SK-N-SH treated with all-trans-retinoic acid at 6 μM for 48 hours (cell line): ENCODE results near the gene FAM180A.

Source experiments
- ATAC-seq: fragments of 200-7000 bp; cut with Tn5 transposase; 3 replicates; pipeline ENCODE4 v1.9.1; 2020; ENCODE audit warnings: mild to moderate bottlenecking, moderate library complexity
- ARNTL ChIP-seq: fragments of 450-650 bp; formaldehyde crosslinking; IDR thresholded peaks from 2 replicates; pipeline ENCODE4 v1.5.0; 2020; ENCODE audit warnings: low read depth, mild to moderate bottlenecking, moderate library complexity, borderline replicate concordance
- BACH2 ChIP-seq: fragments of 250-450 bp; sonication (Bioruptor Pico); IDR thresholded peaks from 2 replicates; pipeline ENCODE4 v1.9.0; 2021; ENCODE audit warnings: mild to moderate bottlenecking, borderline replicate concordance
- CREB5 ChIP-seq: fragments of 250-450 bp; sonication (Bioruptor Pico); IDR thresholded peaks from 2 replicates; pipeline ENCODE4 v1.5.1; 2020; ENCODE audit warnings: low read depth, mild to moderate bottlenecking, moderate library complexity
- CSDC2 ChIP-seq: fragments of 250-450 bp; sonication (Bioruptor Pico); IDR thresholded peaks from 2 replicates; pipeline ENCODE4 v1.5.0; 2020; ENCODE audit warnings: mild to moderate bottlenecking, moderate library complexity
- GLIS3 ChIP-seq: fragments of 250-450 bp; sonication (Bioruptor Pico); IDR thresholded peaks from 2 replicates; pipeline ENCODE4 v1.5.0; 2020; ENCODE audit warnings: mild to moderate bottlenecking, moderate library complexity
- ISL1 ChIP-seq: fragments of 250-450 bp; sonication (Bioruptor Pico); IDR thresholded peaks from 2 replicates; pipeline ENCODE4 v2.1.2; 2022; ENCODE audit warnings: mild to moderate bottlenecking, moderate library complexity
- OSR1 ChIP-seq: fragments of 250-450 bp; sonication (Bioruptor Pico); IDR thresholded peaks from 2 replicates; pipeline ENCODE4 v1.8.0; 2022; ENCODE audit warnings: moderate library complexity, mild to moderate bottlenecking, inconsistent platforms
- PATZ1 ChIP-seq: fragments of 250-450 bp; sonication (Bioruptor Pico); IDR thresholded peaks from 2 replicates; pipeline ENCODE4 v1.8.0; 2020; ENCODE audit warnings: mild to moderate bottlenecking, moderate library complexity, borderline replicate concordance
- PPARA ChIP-seq: fragments of 250-450 bp; sonication (Bioruptor Pico); IDR thresholded peaks from 2 replicates; pipeline ENCODE4 v1.5.0; 2020; ENCODE audit warnings: mild to moderate bottlenecking, borderline replicate concordance
- RARB ChIP-seq: fragments of 250-450 bp; sonication (Bioruptor Pico); IDR thresholded peaks from 2 replicates; pipeline ENCODE4 v1.8.0; 2021; ENCODE audit warnings: mild to moderate bottlenecking, moderate library complexity
- SNAI2 ChIP-seq: fragments of 250-450 bp; sonication (Bioruptor Pico); IDR thresholded peaks from 2 replicates; pipeline ENCODE4 v1.5.0; 2020; ENCODE audit warnings: mild to moderate bottlenecking, moderate library complexity
- TCF4 ChIP-seq: fragments of 250-450 bp; sonication (Bioruptor Pico); IDR thresholded peaks from 2 replicates; pipeline ENCODE4 v1.8.0; 2021; ENCODE audit warnings: mild to moderate bottlenecking, moderate library complexity, borderline replicate concordance
- TOX ChIP-seq: fragments of 250-450 bp; sonication (Bioruptor Pico); IDR thresholded peaks from 2 replicates; pipeline ENCODE4 v1.8.0; 2021; ENCODE audit warnings: mild to moderate bottlenecking, moderate library complexity, borderline replicate concordance
- ZC3H10 ChIP-seq: fragments of 250-450 bp; sonication (Bioruptor Pico); IDR thresholded peaks from 2 replicates; pipeline ENCODE4 v1.5.1; 2021; ENCODE audit warnings: mild to moderate bottlenecking, moderate library complexity
- ZFP3 ChIP-seq: fragments of 250-450 bp; sonication (Bioruptor Pico); IDR thresholded peaks from 2 replicates; pipeline ENCODE4 v1.5.0; 2020; ENCODE audit warnings: mild to moderate bottlenecking, moderate library complexity
- ZFP30 ChIP-seq: fragments of 450-650 bp; formaldehyde crosslinking; IDR thresholded peaks from 2 replicates; pipeline ENCODE4 v1.5.0; 2022; ENCODE audit warnings: mild to moderate bottlenecking, moderate library complexity
- ZNF565 ChIP-seq: fragments of 450-650 bp; formaldehyde crosslinking; conservative IDR thresholded peaks from 2 replicates; pipeline ENCODE4 v1.5.0; 2020; ENCODE audit warnings: low read depth, mild to moderate bottlenecking, moderate library complexity
- ZNF70 ChIP-seq: fragments of 450-650 bp; formaldehyde crosslinking; IDR thresholded peaks from 2 replicates; pipeline ENCODE4 v1.5.0; 2020; ENCODE audit warnings: mild to moderate bottlenecking, moderate library complexity
- ZNF8 ChIP-seq: fragments of 450-650 bp; formaldehyde crosslinking; IDR thresholded peaks from 2 replicates; pipeline ENCODE4 v1.5.0; 2020; ENCODE audit warnings: mild to moderate bottlenecking, moderate library complexity
- TF ChIP-seq, protein P1 (sequence below): fragments of 250-450 bp; sonication (Bioruptor Pico); IDR thresholded peaks from 2 replicates; pipeline ENCODE4 v1.5.0; 2020; ENCODE audit warnings: mild to moderate bottlenecking, moderate library complexity
- TF ChIP-seq, protein P2 (sequence below): fragments of 250-450 bp; sonication (Bioruptor Pico); IDR thresholded peaks from 2 replicates; pipeline ENCODE4 v1.8.0; 2021; ENCODE audit warnings: low read depth, mild to moderate bottlenecking, moderate library complexity, borderline replicate concordance
- TF ChIP-seq, protein P3 (sequence below): fragments of 250-450 bp; sonication (Bioruptor Pico); IDR thresholded peaks from 2 replicates; pipeline ENCODE4 v1.5.1; 2021; ENCODE audit warnings: mild to moderate bottlenecking, moderate library complexity

FAM180A gene

DNA sequence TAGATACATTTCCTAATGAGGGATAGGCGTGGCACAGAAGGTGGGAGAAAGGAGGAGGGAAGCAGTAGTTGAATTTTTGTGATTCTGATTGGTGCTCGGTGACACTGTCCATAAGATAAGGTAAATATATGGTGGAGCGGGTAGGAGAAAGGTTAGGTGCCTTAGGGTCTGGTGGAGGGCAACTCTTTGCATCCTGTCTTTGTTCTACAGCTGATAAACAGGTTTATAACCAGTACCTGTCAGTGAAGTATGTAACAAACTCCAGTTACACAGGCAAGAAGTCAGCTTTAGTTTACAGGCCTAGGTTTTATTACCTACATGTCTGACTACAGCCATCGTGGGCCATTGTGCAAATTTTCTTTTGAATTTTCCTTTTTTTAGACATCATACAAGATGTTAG, 10.9 kb upstream of the FAM180A start (continued):
- TF ChIP-seq CREB5 (CRISPR knock-in tag) (no peak), CSDC2 (CRISPR knock-in tag) (no peak), OSR1 (CRISPR knock-in tag) (no peak)
- TF ChIP-seq, protein P1, sequence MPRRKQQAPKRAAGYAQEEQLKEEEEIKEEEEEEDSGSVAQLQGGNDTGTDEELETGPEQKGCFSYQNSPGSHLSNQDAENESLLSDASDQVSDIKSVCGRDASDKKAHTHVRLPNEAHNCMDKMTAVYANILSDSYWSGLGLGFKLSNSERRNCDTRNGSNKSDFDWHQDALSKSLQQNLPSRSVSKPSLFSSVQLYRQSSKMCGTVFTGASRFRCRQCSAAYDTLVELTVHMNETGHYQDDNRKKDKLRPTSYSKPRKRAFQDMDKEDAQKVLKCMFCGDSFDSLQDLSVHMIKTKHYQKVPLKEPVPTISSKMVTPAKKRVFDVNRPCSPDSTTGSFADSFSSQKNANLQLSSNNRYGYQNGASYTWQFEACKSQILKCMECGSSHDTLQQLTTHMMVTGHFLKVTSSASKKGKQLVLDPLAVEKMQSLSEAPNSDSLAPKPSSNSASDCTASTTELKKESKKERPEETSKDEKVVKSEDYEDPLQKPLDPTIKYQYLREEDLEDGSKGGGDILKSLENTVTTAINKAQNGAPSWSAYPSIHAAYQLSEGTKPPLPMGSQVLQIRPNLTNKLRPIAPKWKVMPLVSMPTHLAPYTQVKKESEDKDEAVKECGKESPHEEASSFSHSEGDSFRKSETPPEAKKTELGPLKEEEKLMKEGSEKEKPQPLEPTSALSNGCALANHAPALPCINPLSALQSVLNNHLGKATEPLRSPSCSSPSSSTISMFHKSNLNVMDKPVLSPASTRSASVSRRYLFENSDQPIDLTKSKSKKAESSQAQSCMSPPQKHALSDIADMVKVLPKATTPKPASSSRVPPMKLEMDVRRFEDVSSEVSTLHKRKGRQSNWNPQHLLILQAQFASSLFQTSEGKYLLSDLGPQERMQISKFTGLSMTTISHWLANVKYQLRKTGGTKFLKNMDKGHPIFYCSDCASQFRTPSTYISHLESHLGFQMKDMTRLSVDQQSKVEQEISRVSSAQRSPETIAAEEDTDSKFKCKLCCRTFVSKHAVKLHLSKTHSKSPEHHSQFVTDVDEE (CRISPR knock-in tag): no peak

DNA sequence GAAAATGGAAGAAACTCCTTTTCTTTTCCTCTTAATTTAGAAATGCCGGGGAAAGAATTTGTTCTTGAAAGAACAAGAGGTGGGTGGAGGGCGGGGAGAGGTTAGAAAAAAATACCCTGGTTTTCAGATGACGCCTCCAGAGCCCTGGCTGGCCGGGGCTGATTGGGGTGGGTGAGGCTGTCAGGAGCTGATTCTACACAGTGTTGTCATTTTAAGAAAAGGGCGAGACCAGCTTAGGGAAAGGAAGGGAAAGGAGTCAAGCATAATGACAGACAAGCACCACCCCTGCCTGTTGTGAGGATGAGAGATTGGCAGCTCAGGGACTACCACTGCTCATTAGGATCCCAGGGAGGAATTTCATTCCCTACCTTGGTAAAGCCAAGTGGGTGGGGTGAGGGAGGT, 9.9 kb upstream of the FAM180A start:
- peak; percentile 24; the same call in 2 of the 3 replicates for ATAC-seq
- no peak for TF ChIP-seq SNAI2 (CRISPR knock-in tag)
- no peak for TF ChIP-seq ISL1 (CRISPR knock-in tag)
- no peak for TF ChIP-seq PATZ1 (CRISPR knock-in tag)
- TF ChIP-seq, protein P2, sequence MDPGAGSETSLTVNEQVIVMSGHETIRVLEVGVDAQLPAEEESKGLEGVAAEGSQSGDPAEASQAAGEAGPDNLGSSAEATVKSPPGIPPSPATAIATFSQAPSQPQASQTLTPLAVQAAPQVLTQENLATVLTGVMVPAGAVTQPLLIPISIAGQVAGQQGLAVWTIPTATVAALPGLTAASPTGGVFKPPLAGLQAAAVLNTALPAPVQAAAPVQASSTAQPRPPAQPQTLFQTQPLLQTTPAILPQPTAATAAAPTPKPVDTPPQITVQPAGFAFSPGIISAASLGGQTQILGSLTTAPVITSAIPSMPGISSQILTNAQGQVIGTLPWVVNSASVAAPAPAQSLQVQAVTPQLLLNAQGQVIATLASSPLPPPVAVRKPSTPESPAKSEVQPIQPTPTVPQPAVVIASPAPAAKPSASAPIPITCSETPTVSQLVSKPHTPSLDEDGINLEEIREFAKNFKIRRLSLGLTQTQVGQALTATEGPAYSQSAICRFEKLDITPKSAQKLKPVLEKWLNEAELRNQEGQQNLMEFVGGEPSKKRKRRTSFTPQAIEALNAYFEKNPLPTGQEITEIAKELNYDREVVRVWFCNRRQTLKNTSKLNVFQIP: no peak
- no peak for TF ChIP-seq GLIS3 (CRISPR knock-in tag)
- no peak for TF ChIP-seq ZNF8
- TF ChIP-seq CSDC2 (CRISPR knock-in tag): no peak
- TF ChIP-seq TCF4 (CRISPR knock-in tag): no peak
- no peak for TF ChIP-seq ZC3H10
- no peak for TF ChIP-seq TOX (CRISPR knock-in tag)
- TF ChIP-seq ZFP30: no peak
- no peak for TF ChIP-seq RARB (CRISPR knock-in tag)
- TF ChIP-seq, protein P3, sequence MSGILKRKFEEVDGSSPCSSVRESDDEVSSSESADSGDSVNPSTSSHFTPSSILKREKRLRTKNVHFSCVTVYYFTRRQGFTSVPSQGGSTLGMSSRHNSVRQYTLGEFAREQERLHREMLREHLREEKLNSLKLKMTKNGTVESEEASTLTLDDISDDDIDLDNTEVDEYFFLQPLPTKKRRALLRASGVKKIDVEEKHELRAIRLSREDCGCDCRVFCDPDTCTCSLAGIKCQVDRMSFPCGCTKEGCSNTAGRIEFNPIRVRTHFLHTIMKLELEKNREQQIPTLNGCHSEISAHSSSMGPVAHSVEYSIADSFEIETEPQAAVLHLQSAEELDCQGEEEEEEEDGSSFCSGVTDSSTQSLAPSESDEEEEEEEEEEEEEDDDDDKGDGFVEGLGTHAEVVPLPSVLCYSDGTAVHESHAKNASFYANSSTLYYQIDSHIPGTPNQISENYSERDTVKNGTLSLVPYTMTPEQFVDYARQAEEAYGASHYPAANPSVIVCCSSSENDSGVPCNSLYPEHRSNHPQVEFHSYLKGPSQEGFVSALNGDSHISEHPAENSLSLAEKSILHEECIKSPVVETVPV (CRISPR knock-in tag): no peak
- TF ChIP-seq ZFP3 (CRISPR knock-in tag): no peak
- TF ChIP-seq PPARA (CRISPR knock-in tag): no peak
- no peak for TF ChIP-seq ZNF70
- TF ChIP-seq BACH2 (CRISPR knock-in tag): no peak
- no peak for TF ChIP-seq OSR1 (CRISPR knock-in tag)
- TF ChIP-seq, all 23 proteins: peak for 0

GRCh38 chr7:135757719-135758411, 9.3 kb upstream of the FAM180A start:
- peak; percentile 51; the same call in 2 of the 3 replicates for ATAC-seq
- TF ChIP-seq TOX (CRISPR knock-in tag): no peak
- TF ChIP-seq, all 23 proteins: peak for 0

- ATAC-seq: no peak
- no peak for TF ChIP-seq PATZ1 (CRISPR knock-in tag)
- no peak for TF ChIP-seq ZNF565
- TF ChIP-seq ZFP3 (CRISPR knock-in tag): no peak
- no peak for TF ChIP-seq ZNF70
- no peak for TF ChIP-seq ARNTL
- no peak for TF ChIP-seq RARB (CRISPR knock-in tag)
- no peak for TF ChIP-seq ZNF8
- TF ChIP-seq ZFP30: no peak
- TF ChIP-seq, protein P1 (CRISPR knock-in tag): no peak
- no peak for TF ChIP-seq ZC3H10
- TF ChIP-seq CSDC2 (CRISPR knock-in tag): no peak
Measured at GRCh38 chr7:135756191-135756590, 7.6 kb upstream of the FAM180A start.
